Neuronal stem cell (in vitro differentiated cells): ENCODE data around the gene CREB5.

Experiments used
- DNase-seq: peaks from one replicate; pipeline ENCODE4 v3.0.0-alpha.2; 2013; ENCODE audit warnings: low spot score
- H2AFZ ChIP-seq: one replicate; pipeline ENCODE4 v1.6.1; 2013; ENCODE audit warnings: mild to moderate bottlenecking, low read length, inconsistent platforms
- H2AK5ac ChIP-seq: 2 replicates; pipeline ENCODE4 v1.6.1; 2013; ENCODE audit warnings: low read depth, mild to moderate bottlenecking, inconsistent platforms, low read length, moderate library complexity, mixed read lengths
- H2BK120ac ChIP-seq: 2 replicates; pipeline ENCODE4 v1.6.1; 2013; ENCODE audit warnings: low read depth, mild to moderate bottlenecking, inconsistent platforms, low read length, moderate library complexity, mixed read lengths
- H2BK12ac ChIP-seq: one replicate; pipeline ENCODE4 v1.6.1; 2013; ENCODE audit warnings: low read length, inconsistent platforms
- H2BK15ac ChIP-seq: 2 replicates; pipeline ENCODE4 v1.6.1; 2013; ENCODE audit warnings: mild to moderate bottlenecking, low read length, inconsistent platforms, mixed read lengths
- H2BK5ac ChIP-seq: one replicate; pipeline ENCODE4 v1.6.1; 2013; ENCODE audit warnings: inconsistent platforms, mild to moderate bottlenecking, low read length, moderate library complexity
- H3K14ac ChIP-seq: one replicate; pipeline ENCODE4 v1.6.1; 2013; ENCODE audit warnings: low read length, inconsistent platforms
- H3K18ac ChIP-seq: 2 replicates; pipeline ENCODE4 v1.6.1; 2013; ENCODE audit warnings: low read length, inconsistent platforms
- H3K23ac ChIP-seq: 2 replicates; pipeline ENCODE4 v1.6.1; 2013; ENCODE audit warnings: low read depth, mild to moderate bottlenecking, mixed read lengths, low read length, inconsistent platforms; ENCODE audit not compliant: poor library complexity
- H3K27ac ChIP-seq: replicated peaks from 3 replicates; pipeline ENCODE4 v1.5.1; 2013; ENCODE audit warnings: low read length, inconsistent platforms
- H3K27me3 ChIP-seq, 3 experiments: 2 replicates each; pipeline ENCODE4 v1.6.1; 2013; ENCODE audit warnings: low read length in 3 of 3, mild to moderate bottlenecking in 2 of 3, inconsistent platforms in 1 of 3, low read depth in 1 of 3, mixed read lengths in 1 of 3, moderate library complexity in 1 of 3; ENCODE audit not compliant: control insufficient read depth in 3 of 3, insufficient read depth in 3 of 3
- H3K36me3 ChIP-seq, 2 donors: replicated peaks in 1 of 2; 2 replicates each; pipeline ENCODE4 v1.6.1; 2013; ENCODE audit warnings: low read length in 2 of 2; ENCODE audit not compliant: control insufficient read depth in 2 of 2, insufficient read depth in 2 of 2
- H3K4ac ChIP-seq: 2 replicates; pipeline ENCODE4 v1.6.1; 2013; ENCODE audit warnings: inconsistent platforms, mild to moderate bottlenecking, low read length, moderate library complexity
- H3K4me1 ChIP-seq, 2 donors: 1 replicate in 1 of 2; 2 replicates in 1 of 2; pipeline ENCODE4 v1.6.1; 2013; ENCODE audit warnings: low read length in 2 of 2, low read depth in 1 of 2; ENCODE audit not compliant: control insufficient read depth in 2 of 2, insufficient read depth in 1 of 2
- H3K4me2 ChIP-seq: one replicate; pipeline ENCODE4 v1.6.1; 2013; ENCODE audit warnings: mild to moderate bottlenecking, low read length, inconsistent platforms; ENCODE audit not compliant: insufficient read depth, poor library complexity, severe bottlenecking
- H3K4me3 ChIP-seq, 2 donors: 2 replicates each; pipeline ENCODE4 v1.5.1; 2013; ENCODE audit warnings: low read length in 2 of 2, mild to moderate bottlenecking in 2 of 2, inconsistent platforms in 1 of 2, moderate library complexity in 1 of 2
- H3K79me1 ChIP-seq: one replicate; pipeline ENCODE4 v1.6.1; 2013; ENCODE audit warnings: low read depth, mild to moderate bottlenecking, inconsistent platforms, low read length, moderate library complexity
- H3K9ac ChIP-seq: one replicate; pipeline ENCODE4 v1.6.1; 2013; ENCODE audit warnings: mild to moderate bottlenecking, low read depth, low read length, inconsistent platforms; ENCODE audit not compliant: poor library complexity
- H3K9me3 ChIP-seq, 2 donors: replicated peaks in 1 of 2; 2 replicates each; pipeline versions ENCODE3 to v1.6.1; 2013; ENCODE audit warnings: low read length in 2 of 2, mild to moderate bottlenecking in 2 of 2, inconsistent platforms in 1 of 2, low read depth in 1 of 2, mixed read lengths in 1 of 2, moderate library complexity in 1 of 2; ENCODE audit not compliant: control insufficient read depth in 2 of 2, insufficient read depth in 1 of 2
- H4K8ac ChIP-seq: one replicate; pipeline ENCODE4 v1.6.1; 2013; ENCODE audit warnings: low read depth, mild to moderate bottlenecking, inconsistent platforms, low read length, moderate library complexity
- H4K91ac ChIP-seq: one replicate; pipeline ENCODE4 v1.6.1; 2013; ENCODE audit warnings: low read length, low read depth, mild to moderate bottlenecking, inconsistent platforms; ENCODE audit not compliant: poor library complexity
- WGBS, 2 donors: extraction: QIAGEN DNeasy Blood & Tissue Kit; methylation state at CpG; one replicate each; pipeline ENCODE4 v1.1.7; 2013; ENCODE audit warnings: missing lambda C conversion rate in 2 of 2, mixed read lengths in 1 of 2; ENCODE audit not compliant: insufficient read length in 2 of 2, insufficient replicate concordance in 1 of 2; ENCODE audit errors: extremely low coverage in 2 of 2; 5-methylcytosine and 5-hydroxymethylcytosine counted together

CREB5 gene

DNA sequence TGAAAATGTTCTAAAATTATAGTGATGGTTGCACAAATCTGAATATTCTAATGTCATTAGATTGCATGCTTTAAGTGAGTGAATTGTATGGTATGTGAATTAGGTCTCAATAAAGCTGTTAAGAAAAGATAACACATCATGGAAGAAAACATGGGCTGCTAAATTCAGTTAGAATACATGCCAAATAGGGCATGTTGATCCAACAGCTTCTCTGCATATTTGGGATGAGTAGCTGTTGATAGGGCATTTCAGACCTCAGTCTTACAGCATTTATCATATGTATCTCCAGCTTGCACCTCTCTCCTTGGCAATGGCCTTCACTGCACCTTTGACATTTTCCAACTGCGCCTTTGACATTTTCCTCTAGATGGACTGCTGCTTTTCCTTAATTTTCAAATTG, 13.2 kb downstream of the CREB5 start:
- H3K9me3 ChIP-seq: no peaks in the 10 kb centered on the region

DNA sequence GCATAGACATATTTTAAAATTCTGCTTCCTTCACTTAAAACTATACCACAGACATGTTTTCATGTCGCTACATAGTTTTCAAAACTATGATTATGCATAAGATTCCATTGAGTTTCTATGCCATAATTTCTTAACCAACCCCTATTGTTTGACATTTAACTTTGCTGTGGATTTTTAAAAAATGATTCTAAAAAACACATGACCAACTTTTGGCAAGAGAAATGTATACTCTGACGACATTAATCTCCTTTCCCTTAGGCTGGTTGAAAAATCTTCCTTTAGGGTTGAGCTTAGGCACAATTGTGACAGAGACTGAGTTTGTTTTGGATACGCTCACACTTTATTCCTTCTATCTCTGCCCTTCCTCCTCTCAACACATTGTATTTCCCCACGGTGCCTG, 14.9 kb downstream of the CREB5 start:
- no peak for DNase-seq
- no peak overlapping the region for H3K9ac ChIP-seq
- H3K23ac ChIP-seq: no peak overlapping the region
- no peak overlapping the region for H3K4me3 ChIP-seq
- no peaks in the 10 kb centered on the region for H3K36me3 ChIP-seq
- WGBS, 2 donors: no CpG with 5 or more reads among the region's 4 CpGs
- no peak overlapping the region for H3K4ac ChIP-seq
- H3K27ac ChIP-seq: no peak overlapping the region
- H2AFZ ChIP-seq: no peak overlapping the region
- no peaks in the 10 kb centered on the region for H3K9me3 ChIP-seq
- H2BK12ac ChIP-seq: no peak overlapping the region
- H4K91ac ChIP-seq: no peak overlapping the region
- no peak overlapping the region for H3K18ac ChIP-seq
- no peak overlapping the region for H2BK15ac ChIP-seq
- no peaks in the 10 kb centered on the region for H3K27me3 ChIP-seq
- H3K4me2 ChIP-seq: no peak overlapping the region
- H2BK5ac ChIP-seq: no peak overlapping the region
- H3K14ac ChIP-seq: no peak overlapping the region
- H2AK5ac ChIP-seq: no peak overlapping the region
- H4K8ac ChIP-seq: no peak overlapping the region
- H3K4me1 ChIP-seq: peaks cover 2 to 12% of the 10 kb centered on the region in 2 donors
- no peak overlapping the region for H2BK120ac ChIP-seq
- H3K79me1 ChIP-seq: no peaks in the 10 kb centered on the region

More for the DNA sequence above, 13.2 kb downstream of the CREB5 start:
- no peak for DNase-seq
- H2BK5ac ChIP-seq: no peak overlapping the region
- H2BK12ac ChIP-seq: no peak overlapping the region
- H3K4me1 ChIP-seq: peaks cover 2 to 12% of the 10 kb centered on the region in 2 donors
- H3K4me3 ChIP-seq: no peak overlapping the region
- H3K18ac ChIP-seq: no peak overlapping the region
- H3K4me2 ChIP-seq: no peak overlapping the region
- H3K4ac ChIP-seq: no peak overlapping the region
- H3K27ac ChIP-seq: no peak overlapping the region
- no CpG with 5 or more reads among the region's 1 CpG for WGBS, 2 donors
- H3K27me3 ChIP-seq: no peaks in the 10 kb centered on the region
- H3K9ac ChIP-seq: no peak overlapping the region
- H4K8ac ChIP-seq: no peak overlapping the region
- no peaks in the 10 kb centered on the region for H3K79me1 ChIP-seq
- no peak overlapping the region for H3K23ac ChIP-seq
- no peaks in the 10 kb centered on the region for H3K36me3 ChIP-seq
- H2AFZ ChIP-seq: no peak overlapping the region
- H2AK5ac ChIP-seq: no peak overlapping the region
- H4K91ac ChIP-seq: no peak overlapping the region
- H2BK15ac ChIP-seq: no peak overlapping the region
- H3K14ac ChIP-seq: no peak overlapping the region
- H2BK120ac ChIP-seq: no peak overlapping the region

DNA sequence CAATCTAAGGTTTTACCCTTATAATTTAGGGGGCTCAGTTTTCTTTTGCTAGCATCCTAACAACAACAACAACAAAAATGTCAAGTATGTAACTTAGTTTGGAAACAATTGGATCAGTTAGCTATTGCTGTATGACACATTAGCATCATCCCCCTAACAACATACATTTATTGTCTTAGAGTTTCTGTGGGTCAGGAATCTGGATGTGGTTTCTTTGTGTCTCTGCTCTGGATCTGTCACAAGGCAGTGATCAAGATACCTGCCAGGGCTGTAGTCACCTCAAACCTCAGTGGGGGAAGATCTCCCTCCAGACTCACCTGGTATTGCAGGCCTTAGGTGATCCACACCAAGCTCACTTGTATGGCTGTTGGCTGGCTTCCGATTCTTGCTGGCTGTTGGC, 18.3 kb downstream of the CREB5 start:
- Histone ChIP-seq H3K4me3 (no peak overlapping the region), H3K9ac (no peak overlapping the region), H3K4me1 (peaks cover 4 to 14% of the 10 kb centered on the region in 2 donors), H2BK5ac (no peak overlapping the region), H2BK12ac (no peak overlapping the region), H3K27ac (no peak overlapping the region), H4K8ac (no peak overlapping the region), H3K4me2 (no peak overlapping the region), H3K9me3 (no peaks in the 10 kb centered on the region), H3K79me1 (no peaks in the 10 kb centered on the region), H3K36me3 (no peaks in the 10 kb centered on the region), H3K14ac (no peak overlapping the region), H3K27me3 (no peaks in the 10 kb centered on the region), H3K18ac (no peak overlapping the region), H4K91ac (no peak overlapping the region), H2AFZ (no peak overlapping the region), H2AK5ac (no peak overlapping the region), H2BK15ac (no peak overlapping the region), H2BK120ac (no peak overlapping the region), H3K4ac (no peak overlapping the region), H3K23ac (no peak overlapping the region)
- no peak for DNase-seq
- no CpG with 5 or more reads among the region's 1 CpG for WGBS, 2 donors

DNA sequence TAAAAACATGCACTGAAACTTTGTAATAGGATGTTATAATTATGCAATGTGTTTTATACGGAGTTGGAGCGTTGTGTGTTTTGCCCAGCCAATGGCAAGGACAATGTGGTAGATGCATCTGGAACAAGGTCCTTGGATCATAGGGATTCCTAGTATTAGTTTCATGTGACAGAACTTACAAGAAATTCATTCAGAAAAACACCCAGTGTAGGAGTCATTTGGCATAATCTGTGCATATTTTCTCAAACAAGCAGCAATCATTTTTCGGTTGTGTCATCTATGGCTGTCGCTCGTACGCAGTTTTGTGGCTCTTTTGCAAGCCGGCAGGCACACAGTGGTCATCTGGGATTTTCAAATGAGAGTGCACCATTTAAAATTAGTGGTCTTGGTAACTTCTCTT, 19.8 kb downstream of the CREB5 start:
- Histone ChIP-seq H4K8ac (no peak overlapping the region), H3K18ac (no peak overlapping the region), H3K79me1 (no peaks in the 10 kb centered on the region), H4K91ac (no peak overlapping the region), H3K9ac (no peak overlapping the region), H3K27me3 (no peaks in the 10 kb centered on the region), H3K9me3 (no peaks in the 10 kb centered on the region), H2BK12ac (no peak overlapping the region), H3K27ac (no peak overlapping the region), H2AFZ (no peak overlapping the region), H3K4me1 (peaks cover 6 to 14% of the 10 kb centered on the region in 2 donors), H2AK5ac (no peak overlapping the region), H2BK5ac (no peak overlapping the region), H3K14ac (no peak overlapping the region), H3K36me3 (no peaks in the 10 kb centered on the region), H2BK120ac (no peak overlapping the region), H3K4ac (no peak overlapping the region), H3K23ac (no peak overlapping the region), H2BK15ac (no peak overlapping the region), H3K4me2 (no peak overlapping the region), H3K4me3 (no peak overlapping the region)
- no CpG with 5 or more reads among the region's 7 CpGs for WGBS, 2 donors
- DNase-seq: no peak
